Right forelimb (tissue), 1 donor: ENCODE data around the gene HSCB.
A peak's percentile ranks its signal among the peaks of the same experiment; 100 is the strongest.
"Not testable (repeated sequence)": the region's sequence is repeated elsewhere in the genome, so short reads cannot be mapped to it uniquely, and the experiment has no call there.

Experiments
- DNase-seq: peaks from one replicate; pipeline ENCODE4 v3.0.0-alpha.2; 2018

Gene HSCB

DNA sequence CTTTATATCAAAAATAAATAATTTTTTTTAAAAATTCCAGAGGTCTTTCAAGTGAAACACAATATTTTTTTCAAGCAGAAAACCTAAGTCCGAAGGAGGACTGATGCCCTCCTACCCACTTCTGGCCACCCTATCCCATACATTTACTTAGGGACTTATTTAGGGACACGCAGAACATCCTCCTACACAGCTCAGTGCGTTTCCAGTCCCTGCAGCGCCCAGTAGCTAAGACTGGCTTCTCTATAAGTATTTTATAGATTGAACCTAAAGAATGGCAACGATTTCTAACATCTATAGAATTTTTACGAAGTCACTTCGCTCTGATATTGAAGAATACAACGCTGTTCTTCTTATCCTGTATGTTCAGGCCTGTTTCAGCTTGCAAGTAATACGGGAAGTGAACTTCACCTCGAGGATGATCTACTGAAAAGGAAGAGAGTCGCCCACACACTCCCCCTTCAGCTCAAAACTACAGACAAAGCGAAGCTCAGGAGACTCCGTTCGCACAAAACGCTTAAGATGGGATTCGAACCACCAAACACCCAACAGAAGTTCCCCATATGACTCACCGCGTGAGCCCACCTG lies 547 bp upstream of the HSCB start:
- DNase-seq, result no peak

DNA sequence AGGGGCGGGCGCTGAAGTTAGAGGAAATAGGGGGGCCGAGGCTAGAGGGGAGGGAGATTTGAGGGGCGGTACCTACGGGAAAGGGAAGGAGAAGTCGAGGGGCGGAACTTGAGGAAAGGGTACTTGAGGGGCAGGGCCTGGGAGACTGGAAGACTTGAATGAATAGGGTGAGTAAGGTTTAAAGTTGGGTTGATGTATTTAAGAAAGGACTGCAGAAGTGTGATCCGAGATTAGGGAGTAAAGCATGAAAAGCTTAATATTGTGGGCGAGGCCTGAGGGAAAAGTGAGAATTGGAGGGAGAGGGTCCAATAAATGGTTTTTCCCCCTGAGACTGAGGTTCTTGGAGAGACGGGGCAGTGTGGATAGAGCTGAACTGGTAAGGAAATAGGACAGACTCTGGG lies 723 bp downstream of the HSCB start:
- DNase-seq, result no peak

DNA sequence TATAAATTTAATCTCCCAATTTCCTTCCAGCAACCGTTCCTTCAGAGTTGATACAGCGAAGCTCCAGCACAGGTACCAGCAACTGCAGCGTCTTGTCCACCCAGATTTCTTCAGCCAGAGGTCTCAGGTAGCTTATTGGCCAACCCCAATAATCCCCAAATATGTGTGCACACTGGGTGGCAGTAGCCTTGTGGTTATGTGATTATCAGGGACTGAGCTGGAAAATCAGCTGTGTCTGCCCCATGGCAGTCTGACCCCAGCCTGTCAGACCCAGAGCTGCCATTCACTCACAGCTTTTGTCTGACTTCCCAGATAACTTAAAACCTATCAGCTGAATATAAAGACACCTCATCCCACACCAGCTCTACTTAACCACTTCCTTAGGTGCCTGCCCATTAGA lies 2.0 kb downstream of the HSCB start:
- DNase-seq, result no peak

DNA sequence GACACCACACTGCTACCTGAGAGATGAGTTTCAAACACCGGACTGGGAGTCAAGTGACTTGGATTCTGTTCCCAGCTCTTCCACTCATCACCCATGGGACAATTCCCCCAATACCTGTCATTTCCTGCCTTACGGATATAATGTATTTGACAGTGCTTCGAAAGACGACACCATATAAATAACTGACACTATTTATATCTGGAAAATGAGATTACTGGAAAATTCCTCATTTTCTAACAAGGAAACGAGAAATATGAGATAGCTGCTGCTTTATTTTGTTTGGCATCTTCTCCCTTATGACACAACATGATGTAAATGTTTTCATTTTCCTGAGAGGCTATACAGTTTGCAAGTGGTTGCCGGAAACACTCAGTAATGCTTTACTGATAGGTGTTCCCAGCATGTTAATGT lies 8.6 kb downstream of the HSCB start:
- no peak for DNase-seq

GRCh38 chr22:28754512-28754911 lies 12.7 kb downstream of the HSCB start:
- not testable (repeated sequence) for DNase-seq

DNA sequence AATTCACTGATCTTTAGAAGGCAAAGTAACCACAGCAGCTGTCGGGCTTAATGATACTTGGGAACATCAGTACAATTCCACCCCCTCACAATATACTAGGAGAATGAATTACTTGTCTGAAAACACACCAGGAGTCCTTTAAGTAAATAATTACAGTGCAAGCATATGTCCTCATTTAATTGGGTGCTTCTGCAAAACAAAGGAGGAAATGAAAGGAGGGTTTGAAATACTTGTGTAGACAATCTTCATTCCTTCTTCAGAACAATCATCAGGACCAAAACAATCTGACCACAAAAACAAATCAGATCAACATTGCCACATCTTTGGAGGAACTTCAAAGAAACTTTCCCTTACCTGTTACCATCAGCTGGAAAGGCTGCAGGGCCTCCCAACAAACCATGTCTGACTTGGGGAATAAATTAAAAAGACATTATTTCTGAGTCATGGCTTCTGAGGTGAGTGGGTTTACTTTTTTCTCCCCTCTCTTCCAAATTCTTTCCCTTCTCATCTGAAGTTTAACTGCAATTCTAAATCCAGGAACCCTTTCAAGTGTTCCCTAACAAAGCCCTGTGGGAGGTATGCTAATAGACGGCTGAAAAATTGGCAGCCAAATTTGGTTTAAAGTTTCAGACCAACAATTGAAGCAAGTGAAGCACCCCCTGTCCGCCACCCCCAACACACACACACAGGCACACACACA lies 18.2 kb downstream of the HSCB start:
- no peak for DNase-seq

GRCh38 chr22:28761449-28761755 lies 19.6 kb downstream of the HSCB start:
- no peak for DNase-seq

DNA sequence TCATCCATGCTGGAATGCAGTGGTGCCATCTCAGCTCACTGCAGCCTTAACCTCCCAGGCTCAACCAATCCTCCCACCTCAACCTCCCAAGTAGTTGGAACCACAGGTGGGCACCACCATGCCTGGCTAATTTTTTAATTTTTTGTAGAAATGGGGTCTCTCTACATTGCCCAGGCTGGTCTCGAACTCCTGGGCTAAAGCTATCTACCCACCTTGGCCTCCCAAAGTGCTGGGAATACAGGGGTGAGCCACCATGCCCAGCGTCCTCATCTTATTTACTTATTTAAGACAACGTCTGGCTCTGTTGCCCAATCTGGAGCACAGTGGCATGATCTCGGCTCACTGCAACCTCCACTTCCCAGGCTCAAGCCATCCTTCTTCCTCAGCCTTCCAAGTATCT lies 20.2 kb downstream of the HSCB start:
- DNase-seq, result not testable (repeated sequence)

GRCh38 chr22:28766628-28767027 lies 24.8 kb downstream of the HSCB start:
- no peak for DNase-seq

DNA sequence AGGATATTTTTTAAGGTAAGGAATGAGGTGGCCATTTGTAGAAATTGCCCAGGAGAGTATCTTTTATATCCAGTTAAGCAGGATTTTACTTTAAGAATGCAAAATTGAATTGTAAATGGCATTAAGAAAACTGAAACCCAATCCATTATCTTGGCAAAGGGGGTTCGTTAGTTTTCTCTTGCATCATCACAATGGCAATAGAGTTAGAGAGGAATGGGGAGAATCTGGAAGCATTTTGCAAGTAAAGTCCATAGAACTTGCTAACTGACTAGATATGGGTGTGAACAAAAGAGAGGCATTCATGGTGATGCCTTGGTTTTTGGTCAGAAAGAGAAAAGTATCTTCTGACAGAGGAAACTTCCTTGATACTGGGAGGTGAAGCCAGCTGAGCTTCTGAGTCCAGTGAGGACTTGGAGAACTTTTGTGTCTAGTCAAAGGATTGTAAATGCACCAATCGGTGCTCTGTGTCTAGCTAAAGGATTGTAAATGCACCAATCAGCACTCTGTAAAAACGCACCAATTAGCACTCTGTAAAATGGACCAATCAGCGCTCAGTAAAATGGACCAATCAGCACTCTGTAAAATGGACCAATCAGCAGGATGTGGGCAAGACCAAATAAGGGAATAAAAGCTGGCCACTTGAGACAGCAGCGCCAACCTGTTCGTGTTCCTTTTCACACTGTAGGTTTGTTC lies 27.0 kb downstream of the HSCB start:
- DNase-seq, result no peak

DNA sequence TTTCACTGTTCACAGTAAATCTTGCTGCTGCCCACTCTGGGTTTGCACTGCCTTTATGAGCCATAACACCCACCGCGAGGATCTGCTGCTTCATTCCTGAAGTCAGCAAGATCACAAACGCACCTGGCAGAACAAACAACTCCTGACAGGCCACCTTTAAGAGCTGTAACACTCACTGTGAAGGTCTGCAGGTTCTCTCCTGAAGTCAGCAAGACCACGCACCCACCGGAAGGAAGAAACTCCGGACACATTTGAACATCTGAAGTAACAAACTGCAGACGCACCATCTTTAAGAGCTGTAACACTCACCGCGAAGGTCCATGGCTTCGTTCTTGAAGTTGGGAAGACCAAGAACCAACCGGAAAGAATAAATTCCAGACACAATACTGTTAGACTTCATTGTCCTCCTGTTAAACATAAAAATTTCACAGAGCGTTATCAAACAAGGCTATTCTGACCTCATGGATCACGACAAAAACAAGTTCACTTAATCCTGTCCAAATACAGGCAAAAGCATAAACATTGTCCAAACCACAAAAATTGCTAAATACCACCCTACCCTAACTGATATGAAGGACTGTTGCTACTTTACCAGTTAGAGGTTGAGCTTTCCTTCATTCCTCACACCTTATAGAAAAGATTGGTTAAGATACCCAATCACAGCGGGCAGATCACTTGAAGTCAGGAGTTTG lies 27.7 kb downstream of the HSCB start:
- no peak for DNase-seq

GRCh38 chr22:28771195-28771791 lies 29.5 kb downstream of the HSCB start:
- no peak for DNase-seq

DNA sequence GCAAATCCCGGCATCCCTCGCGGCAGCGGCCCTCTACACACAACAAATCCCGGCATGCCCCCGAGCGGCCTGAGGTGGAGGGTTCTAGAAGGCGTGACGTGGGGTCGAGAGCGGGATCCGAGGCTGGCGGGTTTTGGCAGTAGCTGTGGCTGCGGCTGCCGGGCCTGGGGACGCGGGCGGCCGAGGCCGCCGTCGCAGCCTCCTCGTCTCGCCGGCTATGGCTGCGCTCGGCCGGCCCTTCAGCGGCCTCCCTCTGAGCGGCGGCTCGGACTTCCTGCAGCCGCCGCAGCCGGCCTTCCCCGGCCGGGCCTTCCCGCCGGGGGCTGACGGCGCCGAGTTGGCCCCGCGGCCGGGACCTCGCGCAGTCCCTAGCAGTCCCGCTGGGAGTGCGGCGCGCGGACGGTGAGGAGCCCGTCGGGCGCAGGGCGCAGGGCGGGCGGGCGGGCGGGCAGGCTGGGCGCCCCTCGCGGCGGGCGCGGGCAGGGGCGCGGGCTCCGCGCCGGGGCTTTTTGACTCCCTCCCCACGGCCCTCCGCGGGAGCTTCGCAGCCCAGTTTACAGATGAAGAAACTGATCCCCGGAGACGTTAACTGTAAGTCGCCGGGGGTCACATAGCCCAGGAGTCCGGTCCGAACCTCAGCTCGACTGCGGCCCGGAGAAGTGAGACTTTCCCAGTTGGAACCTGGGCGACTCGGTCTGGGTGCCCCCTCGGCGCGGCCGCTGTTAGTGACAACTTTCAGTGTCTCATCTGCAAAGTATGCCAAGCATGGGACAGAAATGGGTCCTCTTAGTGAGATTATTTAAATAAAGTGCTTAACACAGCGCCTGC lies 31.0 kb downstream of the HSCB start, which contains the start of gene CCDC117:
Gene CCDC117, plus strand, starts transcription at position 63 of the 828 bp plus-strand sequence. Its CDS starts 155 bp downstream, at position 218.
- peak; percentile 97 for DNase-seq

DNA sequence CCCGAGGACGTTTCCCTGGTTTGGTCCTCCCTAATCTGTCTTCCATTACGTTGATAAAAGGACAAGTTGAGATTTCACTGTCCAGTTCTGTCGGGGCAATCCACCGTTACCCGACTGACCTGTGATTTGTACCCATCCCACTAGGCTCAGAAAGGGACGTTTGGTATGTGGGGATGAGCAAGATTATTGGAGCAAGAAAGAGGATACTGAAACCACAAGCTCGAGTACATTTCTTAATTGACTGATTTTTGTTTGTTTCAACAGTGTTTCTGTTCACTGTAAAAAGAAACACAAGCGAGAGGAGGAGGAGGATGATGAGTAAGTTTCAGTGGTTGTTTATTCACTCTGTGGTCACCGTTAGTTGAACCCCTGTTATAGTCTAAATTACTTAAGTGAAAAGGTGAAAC lies 31.6 kb downstream of the HSCB start:
- DNase-seq, result no peak

GRCh38 chr22:28774378-28774777 lies 32.5 kb downstream of the HSCB start:
- DNase-seq, result no peak

DNA sequence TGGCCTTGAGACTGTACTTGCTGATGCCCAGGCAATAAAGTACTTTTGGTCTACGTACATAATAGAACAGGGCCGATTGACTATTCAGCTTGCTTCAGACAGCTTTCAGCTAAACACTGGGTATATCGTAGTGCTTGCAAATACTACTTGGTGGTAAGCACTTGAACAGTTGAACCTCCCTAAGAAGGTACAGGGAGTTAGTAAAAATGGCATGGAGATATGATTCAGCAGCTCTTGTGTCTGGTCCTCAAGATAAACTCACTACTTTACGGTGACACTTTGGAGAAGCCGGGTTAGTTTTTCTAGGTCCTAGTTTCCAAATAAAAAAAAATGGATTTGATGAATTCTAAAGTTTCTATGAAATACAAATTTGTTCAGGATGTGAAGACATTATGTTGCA lies 38.0 kb downstream of the HSCB start:
- no peak for DNase-seq

- DNase-seq, result no peak
Observed at GRCh38 chr22:28780296-28780695, 38.5 kb downstream of the HSCB start.

DNA sequence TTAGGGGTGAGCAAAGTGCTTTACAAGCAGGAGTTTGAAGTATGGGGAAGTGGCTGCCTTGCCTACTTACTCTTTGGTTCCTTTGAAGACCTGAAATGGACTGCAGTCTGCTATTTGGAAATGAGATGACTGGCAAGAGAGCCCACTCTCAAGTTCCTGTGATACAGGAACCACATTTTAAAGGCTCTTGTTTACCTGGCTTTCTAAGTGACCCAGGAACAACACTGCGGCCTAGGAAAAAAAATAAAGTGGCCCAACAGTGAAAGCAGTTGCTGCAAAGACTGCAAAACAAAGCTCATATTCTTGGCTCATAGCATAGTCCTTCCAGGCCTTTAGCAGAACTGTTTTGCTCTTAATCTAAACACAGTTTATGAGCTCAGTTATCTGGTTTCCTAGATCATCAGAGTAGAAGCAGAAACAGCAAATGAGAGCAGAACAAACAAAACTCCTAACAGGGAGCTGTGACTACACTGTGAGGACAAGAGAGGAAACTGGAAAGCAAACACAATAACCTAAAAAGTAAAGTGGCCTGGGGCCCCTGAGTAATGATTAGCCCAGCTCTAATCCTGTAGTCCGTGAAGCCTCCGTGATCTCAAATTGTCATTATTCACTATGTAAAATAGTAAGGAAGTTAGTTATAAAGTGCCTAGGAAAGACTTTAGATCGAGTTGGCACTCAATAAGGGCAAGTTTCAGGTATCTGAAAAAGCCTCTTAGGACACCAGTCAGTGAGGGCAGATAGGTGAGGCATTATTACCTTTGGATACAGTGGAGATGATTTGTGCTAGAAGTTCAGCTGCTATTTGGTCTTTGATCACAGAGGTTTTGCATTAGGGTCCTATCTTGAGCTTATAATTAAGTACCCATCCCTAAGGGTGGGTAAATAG lies 42.2 kb downstream of the HSCB start:
- DNase-seq, result no peak

DNA sequence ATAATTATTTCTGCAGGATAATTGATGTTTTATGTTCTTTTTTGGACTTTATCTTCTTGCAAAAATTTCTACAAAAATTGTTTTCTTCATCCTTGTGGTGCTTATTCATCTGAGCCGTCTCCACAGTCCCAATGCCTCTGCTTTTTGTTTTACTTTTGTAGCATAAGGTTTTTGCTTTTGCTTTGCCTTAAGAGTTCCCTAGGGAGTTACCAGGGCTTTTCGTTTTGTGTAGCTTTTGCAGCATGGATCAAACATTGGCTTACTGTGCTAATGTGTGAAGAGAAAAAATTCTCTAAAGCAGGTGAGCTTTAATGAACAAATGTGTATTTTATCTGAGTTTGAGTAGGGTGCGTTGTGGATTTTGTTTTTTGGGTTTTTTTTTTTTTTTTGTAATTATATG lies 46.8 kb downstream of the HSCB start:
- no peak for DNase-seq

GRCh38 chr22:28791124-28791523 lies 49.3 kb downstream of the HSCB start:
- no peak for DNase-seq

DNA sequence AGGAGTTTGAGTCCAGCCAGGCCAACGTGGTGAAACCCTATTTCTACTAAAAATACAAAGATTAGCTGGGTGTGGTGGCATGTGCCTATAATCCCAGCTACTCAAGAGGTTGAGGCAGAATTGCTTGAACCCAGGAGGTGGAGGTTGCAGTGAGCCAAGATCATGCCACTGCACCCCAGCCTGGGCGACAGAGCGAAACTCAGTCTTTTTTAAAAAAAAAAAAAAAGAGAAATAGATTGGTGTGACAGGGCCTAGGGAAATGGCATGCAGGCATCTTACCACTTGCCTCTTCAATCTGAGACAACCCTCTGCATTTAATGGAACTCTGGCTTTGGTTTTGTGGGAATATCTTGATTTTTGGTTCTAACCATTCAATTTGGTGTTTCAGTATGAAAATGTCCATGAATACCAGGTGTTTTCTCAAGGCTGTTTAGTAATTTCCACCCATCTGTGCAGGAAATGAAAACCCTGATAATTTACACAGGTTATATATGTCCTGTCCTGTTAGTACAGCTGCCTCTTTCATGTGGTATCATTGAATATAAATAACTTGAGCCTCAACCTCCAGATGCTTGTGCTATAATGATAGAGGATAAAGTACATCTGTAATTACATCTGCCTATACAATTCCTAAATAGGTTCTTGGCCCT lies 50.1 kb downstream of the HSCB start:
- DNase-seq, result no peak
